ENCODE results near the gene FN3KRP.

The FN3KRP gene

DNA sequence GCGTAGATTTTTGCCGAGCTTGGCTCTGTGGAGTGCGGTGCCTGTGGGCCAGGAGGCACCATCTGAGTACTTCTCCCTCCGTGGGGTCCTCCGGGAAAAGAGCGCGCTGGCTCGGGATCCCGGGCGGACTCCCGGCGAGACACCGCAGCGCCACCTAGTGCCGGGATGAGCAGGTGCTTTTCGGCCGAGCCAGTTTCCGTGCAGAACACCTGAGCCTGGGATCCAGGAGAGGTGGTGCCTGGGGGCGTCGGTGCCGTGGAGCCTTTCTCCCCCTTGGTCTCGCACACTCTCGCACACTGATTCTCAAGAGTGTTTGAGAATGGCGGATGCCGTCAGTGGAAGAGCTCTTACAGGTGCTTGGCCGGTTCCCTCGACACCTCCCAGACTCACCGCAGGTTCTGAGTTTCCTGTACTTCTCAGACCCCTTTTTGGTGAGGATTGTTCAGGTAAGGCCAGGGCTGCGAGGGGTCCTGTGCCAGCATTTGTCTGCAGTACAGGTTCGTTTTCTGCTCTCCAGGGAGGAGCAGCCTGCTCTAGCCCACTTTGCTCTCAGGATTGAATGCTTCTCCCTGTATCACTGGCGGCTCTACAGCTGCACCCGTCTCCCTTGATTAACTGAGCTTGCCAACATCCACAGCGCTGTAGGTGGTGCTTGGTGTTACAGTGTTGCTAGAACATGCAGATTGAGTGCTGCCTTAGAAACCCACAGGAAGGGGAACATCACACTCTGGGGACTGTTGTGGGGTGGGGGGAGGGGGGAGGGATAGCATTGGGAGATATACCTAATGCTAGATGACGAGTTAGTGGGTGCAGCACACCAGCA, 58.7 kb downstream of the FN3KRP start:
- no peak for DNase-seq (ENCODE audit: extremely low read depth in 1 of 2, low read depth in 1 of 2)

DNA sequence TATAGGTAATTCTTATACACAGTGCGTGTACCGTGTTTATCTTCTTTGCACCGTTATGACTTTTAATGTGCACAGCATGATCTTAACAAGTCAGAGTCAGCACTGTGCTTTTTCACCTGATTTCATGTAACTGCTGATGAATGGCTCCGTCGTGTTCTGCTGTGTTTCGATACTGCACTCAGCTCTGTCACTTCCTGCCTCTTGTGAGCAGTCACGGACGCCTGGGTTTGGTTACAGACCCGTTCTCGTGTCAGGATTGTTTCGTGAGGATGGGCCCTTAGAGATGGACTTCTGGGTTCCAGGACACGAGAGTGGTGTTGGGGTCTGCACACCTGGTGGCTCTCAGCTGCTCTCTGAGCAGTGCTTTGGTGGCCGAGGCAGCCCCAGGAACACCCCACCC, 59.9 kb downstream of the FN3KRP start:
- no peak for DNase-seq (ENCODE audit: extremely low read depth in 1 of 2, low read depth in 1 of 2)

Data from activated CD8-positive, alpha-beta memory T cell treated with anti-CD3 and anti-CD28 coated beads for 1 hour (primary cell).